Neural progenitor cell (in vitro differentiated cells): Measurements from ENCODE around the gene FGFRL1. TPM values are rescaled to one million over a fixed set of nuclear protein-coding genes. Genes with fewer than 3 reads are reported as not detected.
"Not testable (repeated sequence)": the region's sequence is repeated elsewhere in the genome, so short reads cannot be mapped to it uniquely, and the experiment has no call there.

Source experiments
- DNase-seq: peaks from one replicate; pipeline ENCODE4 v3.0.0-alpha.2; 2016; ENCODE audit warnings: low spot score
- H2AFZ ChIP-seq: fragments of 200-600 bp; sonication (generic); replicated peaks from 2 replicates; pipeline ENCODE4 v1.6.1; 2016; ENCODE audit warnings: antibody characterized with exemption
- H3F3A ChIP-seq: fragments of 200-600 bp; sonication (generic); 2 replicates; pipeline ENCODE4 v1.6.1; 2016; ENCODE audit warnings: antibody characterized with exemption, low read depth
- H3K27ac ChIP-seq: fragments of 200-600 bp; sonication (generic); 2 replicates; pipeline ENCODE4 v1.5.1; 2016; ENCODE audit warnings: mild to moderate bottlenecking
- H3K27me3 ChIP-seq: fragments of 200-600 bp; sonication (generic); 2 replicates; pipeline ENCODE4 v1.6.1; 2016; ENCODE audit warnings: mild to moderate bottlenecking, moderate library complexity
- H3K36me3 ChIP-seq: fragments of 200-600 bp; sonication (generic); 2 replicates; pipeline ENCODE4 v1.5.1; 2016
- H3K4me1 ChIP-seq: fragments of 200-600 bp; sonication (generic); 2 replicates; pipeline ENCODE4 v1.6.1; 2016; ENCODE audit warnings: mixed run types
- H3K4me2 ChIP-seq: fragments of 200-600 bp; sonication (generic); 2 replicates; pipeline ENCODE4 v1.6.1; 2016
- H3K4me3 ChIP-seq: fragments of 200-600 bp; sonication (generic); 2 replicates; pipeline ENCODE4 v1.5.1; 2016
- H3K79me2 ChIP-seq: fragments of 200-600 bp; sonication (generic); 2 replicates; pipeline ENCODE4 v1.6.1; 2016; ENCODE audit warnings: low read depth
- H3K9ac ChIP-seq: fragments of 200-600 bp; sonication (generic); 2 replicates; pipeline ENCODE4 v1.6.1; 2016
- H3K9me3 ChIP-seq: fragments of 200-600 bp; sonication (generic); 2 replicates; pipeline ENCODE4 v1.5.1; 2016; ENCODE audit warnings: low read depth
- H4K20me1 ChIP-seq: fragments of 200-600 bp; sonication (generic); 2 replicates; pipeline ENCODE4 v1.6.1; 2016; ENCODE audit warnings: low read depth
- H3K27ac Mint-ChIP-seq: 3 replicates; pipeline ENCODE4 v1.8.0; 2021; ENCODE audit warnings: mixed read lengths
- H3K27me3 Mint-ChIP-seq: 2 replicates; pipeline ENCODE4 v1.8.0; 2022; ENCODE audit warnings: low read depth, mild to moderate bottlenecking, inconsistent platforms, moderate library complexity, mixed read lengths; ENCODE audit not compliant: insufficient read depth
- H3K36me3 Mint-ChIP-seq: 3 replicates; pipeline ENCODE4 v1.8.0; 2021; ENCODE audit warnings: mixed read lengths
- H3K4me1 Mint-ChIP-seq: 3 replicates; pipeline ENCODE4 v1.8.0; 2021; ENCODE audit warnings: mixed read lengths
- H3K4me3 Mint-ChIP-seq: 3 replicates; pipeline ENCODE4 v1.8.0; 2021; ENCODE audit warnings: mild to moderate bottlenecking, moderate library complexity, mixed read lengths
- H3K9me3 Mint-ChIP-seq: 3 replicates; pipeline ENCODE4 v1.8.0; 2020; ENCODE audit warnings: mixed read lengths
- CTCF ChIP-seq: fragments of 200-600 bp; sonication (generic); IDR thresholded peaks from 2 replicates; pipeline ENCODE4 v1.5.1; 2017; ENCODE audit warnings: antibody characterized with exemption, mild to moderate bottlenecking
- EZH2 ChIP-seq: fragments of 200-600 bp; sonication (generic); IDR thresholded peaks from 2 replicates; pipeline ENCODE4 v1.6.1; 2017; ENCODE audit warnings: antibody characterized with exemption, mild to moderate bottlenecking, moderate library complexity
- EZH2phosphoT487 ChIP-seq: fragments of 200-600 bp; sonication (generic); IDR thresholded peaks from 2 replicates; pipeline ENCODE4 v1.6.1; 2017; ENCODE audit warnings: antibody characterized with exemption
- total RNA-seq: library from RNA; depleted of rRNA; stranded (reverse); fragments of >200 nt; gene quantifications from 2 replicates; pipeline ENCODE4 v1.2.3, GENCODE V29; 2015; ENCODE audit warnings: low replicate concordance

The FGFRL1 gene
- total RNA-seq, 1 donor from 2014 or later = 9.6 TPM

DNA sequence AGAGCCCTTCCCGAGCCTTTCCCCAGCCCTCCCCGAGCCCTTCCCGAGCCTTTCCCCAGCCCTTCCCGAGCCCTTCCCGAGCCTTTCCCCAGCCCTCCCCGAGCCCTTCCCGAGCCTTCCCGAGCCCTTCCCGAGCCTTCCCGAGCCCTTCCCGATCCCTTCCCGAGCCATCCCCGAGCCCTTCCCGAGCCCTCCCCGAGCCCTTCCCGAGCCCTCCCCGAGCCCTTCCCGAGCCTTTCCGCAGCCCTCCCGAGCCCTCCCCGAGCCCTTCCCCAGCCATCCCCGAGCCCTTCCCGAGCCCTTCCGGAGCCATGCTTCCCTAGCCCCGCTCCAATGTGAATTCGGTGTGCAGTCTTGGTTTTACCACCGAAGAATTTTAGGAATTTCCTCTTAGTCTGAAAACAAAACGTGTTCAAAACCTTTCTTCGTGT lies 35.2 kb downstream of the FGFRL1 start:
- not testable (repeated sequence) for H3K4me1 ChIP-seq, H3K27ac ChIP-seq, H3K9me3 Mint-ChIP-seq, H3K79me2 ChIP-seq, H2AFZ ChIP-seq, H3K9ac ChIP-seq, H3K4me3 ChIP-seq, H3K36me3 ChIP-seq, H4K20me1 ChIP-seq, H3K36me3 Mint-ChIP-seq, H3K9me3 ChIP-seq
- H3K27me3 Mint-ChIP-seq = peaks cover 44% of the 10 kb centered on the region
- Histone ChIP-seq H3F3A (peaks cover 11% of the 10 kb centered on the region), H3K4me2 (peak overlapping the region; percentile 14), H3K27me3 (peaks cover 81% of the 10 kb centered on the region)
- H3K4me1 Mint-ChIP-seq = peaks cover 41% of the 10 kb centered on the region
- peak; percentile 6 for TF ChIP-seq EZH2
- peak; percentile 85 for DNase-seq
- peak overlapping the region; percentile 69 for H3K4me3 Mint-ChIP-seq
- H3K27ac Mint-ChIP-seq = peak overlapping the region; percentile 67

DNA sequence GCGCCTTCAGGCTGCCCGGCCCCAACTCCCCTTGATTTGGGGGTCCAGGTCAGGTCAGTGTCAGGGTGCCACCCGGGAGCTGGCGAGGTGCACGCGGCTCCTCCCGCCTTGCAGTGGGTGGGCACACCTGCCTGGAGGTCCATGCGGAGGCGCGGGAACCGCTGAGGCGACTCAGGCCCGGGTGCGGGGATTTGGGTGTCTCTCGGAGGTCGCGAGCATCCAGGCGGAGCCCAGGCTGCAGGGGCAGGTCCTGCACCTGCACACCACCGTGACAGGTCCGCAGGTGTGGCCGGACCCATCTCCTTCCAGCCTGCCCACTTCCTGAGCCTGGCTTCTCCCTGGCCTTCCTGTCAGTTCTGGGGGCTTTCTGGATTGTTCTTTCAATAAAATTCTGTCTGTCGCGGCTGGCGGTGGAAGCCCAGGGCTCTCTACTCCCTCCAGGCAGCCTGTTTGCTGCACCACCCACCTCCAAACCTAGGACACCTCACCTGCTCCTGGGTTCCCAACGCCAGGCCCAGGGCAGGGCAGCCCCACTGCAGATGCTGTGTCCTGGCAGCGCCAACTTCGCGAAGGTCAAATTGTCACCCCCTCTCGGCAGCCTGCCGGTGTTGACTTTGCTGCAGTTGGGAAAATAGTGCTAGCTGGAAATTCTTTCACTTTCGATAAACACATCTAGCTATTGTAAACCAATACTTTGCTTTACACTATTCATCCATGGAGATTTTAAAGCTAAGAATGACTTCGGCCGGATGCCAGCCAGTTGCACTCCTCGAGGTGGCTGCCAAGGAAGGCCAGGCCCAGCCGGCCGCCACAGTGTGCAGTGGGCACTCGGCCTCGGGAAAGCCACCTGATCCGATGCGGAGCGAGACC lies 35.9 kb downstream of the FGFRL1 start:
- Histone ChIP-seq H3K36me3 (no peaks in the 10 kb centered on the region), H3K79me2 (no peaks in the 10 kb centered on the region), H3F3A (peaks cover 6% of the 10 kb centered on the region), H3K4me2 (peak overlapping the region; percentile 14), H3K27me3 (peaks cover 88% of the 10 kb centered on the region), H2AFZ (no peak overlapping the region), H3K9me3 (no peaks in the 10 kb centered on the region), H3K4me3 (no peak overlapping the region), H3K4me1 (no peaks in the 10 kb centered on the region), H4K20me1 (no peaks in the 10 kb centered on the region), H3K27ac (no peak overlapping the region), H3K9ac (no peak overlapping the region)
- peak; percentile 1 for DNase-seq
- no peak for TF ChIP-seq CTCF
- TF ChIP-seq EZH2phosphoT487 = no peak
- no peak for TF ChIP-seq EZH2
- H3K4me3 Mint-ChIP-seq = peak overlapping the region; percentile 48
- H3K9me3 Mint-ChIP-seq = peaks cover 11% of the 10 kb centered on the region
- H3K27me3 Mint-ChIP-seq = peaks cover 46% of the 10 kb centered on the region
- H3K27ac Mint-ChIP-seq = peak overlapping the region; percentile 60
- H3K36me3 Mint-ChIP-seq = peaks cover 2% of the 10 kb centered on the region
- peaks cover 37% of the 10 kb centered on the region for H3K4me1 Mint-ChIP-seq

DNA sequence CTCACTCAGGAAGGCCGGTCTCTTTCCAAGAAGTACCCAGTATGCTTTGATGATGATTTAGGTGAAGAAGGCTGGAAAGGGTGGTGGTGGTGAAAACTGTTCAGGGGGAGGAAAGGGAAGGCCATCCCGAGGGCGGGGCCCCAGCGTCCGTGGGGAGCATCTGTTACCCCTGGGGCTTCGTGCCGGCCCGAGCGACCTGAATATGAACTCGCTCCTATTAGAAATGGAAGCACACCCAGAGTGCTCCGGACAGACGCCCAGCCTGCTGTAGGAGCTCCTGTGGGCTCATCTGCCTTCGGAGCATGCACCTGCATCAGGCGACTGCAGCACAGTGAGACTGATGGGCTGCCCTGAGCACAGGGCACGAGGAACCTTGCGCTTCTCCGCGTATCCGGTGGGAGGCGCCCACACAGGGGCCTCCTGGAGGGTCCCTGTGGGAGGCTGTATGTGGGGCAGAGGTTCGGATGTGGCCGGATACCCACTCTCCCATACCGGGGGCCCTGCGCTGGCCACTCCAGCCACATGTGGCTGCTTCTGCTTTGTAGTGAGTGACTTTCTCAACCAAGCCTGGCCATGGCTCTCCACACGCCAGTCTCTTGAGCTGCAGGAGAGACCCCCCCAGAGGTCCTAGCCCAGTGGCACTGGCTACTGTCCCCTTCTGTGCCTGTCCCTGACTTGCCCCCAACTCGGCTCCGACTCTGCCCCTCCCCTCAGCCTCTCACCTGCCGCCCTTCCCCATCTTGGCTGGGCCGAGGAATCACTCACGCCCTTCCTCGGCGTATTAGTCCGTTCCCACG lies 36.7 kb downstream of the FGFRL1 start:
- no peaks in the 10 kb centered on the region for H3K79me2 ChIP-seq
- H3K9ac ChIP-seq = no peak overlapping the region
- Mint-ChIP-seq H3K4me3 (no peak overlapping the region), H3K4me1 (peaks cover 39% of the 10 kb centered on the region), H3K36me3 (peaks cover 2% of the 10 kb centered on the region), H3K27ac (peak overlapping the region; percentile 67), H3K9me3 (peaks cover 10% of the 10 kb centered on the region), H3K27me3 (peaks cover 49% of the 10 kb centered on the region)
- H3K27ac ChIP-seq = no peak overlapping the region
- H3K9me3 ChIP-seq = no peaks in the 10 kb centered on the region
- TF ChIP-seq EZH2 = no peak
- no peak for TF ChIP-seq EZH2phosphoT487
- no peak for TF ChIP-seq CTCF
- DNase-seq = peak; percentile 4
- H3F3A ChIP-seq = peaks cover 6% of the 10 kb centered on the region
- no peaks in the 10 kb centered on the region for H3K4me1 ChIP-seq
- H3K36me3 ChIP-seq = no peaks in the 10 kb centered on the region
- H3K27me3 ChIP-seq = peaks cover 95% of the 10 kb centered on the region
- H4K20me1 ChIP-seq = no peaks in the 10 kb centered on the region
- H3K4me2 ChIP-seq = no peak overlapping the region
- H2AFZ ChIP-seq = no peak overlapping the region
- no peak overlapping the region for H3K4me3 ChIP-seq
